DND-41 (cell line): Measurements from ENCODE around the gene GPHN.

Source experiments
- ATAC-seq: fragments of 200-7000 bp; cut with Tn5 transposase; 3 replicates; pipeline ENCODE4 v1.9.1; 2021; ENCODE audit warnings: low read depth; ENCODE audit not compliant: insufficient read depth
- DNase-seq: peaks from one replicate; pipeline ENCODE4 v3.0.0-alpha.2; 2020
- H2AFZ ChIP-seq: 2 replicates; pipeline ENCODE4 v1.6.0; 2012; ENCODE audit warnings: low read depth, low read length
- H3K27ac ChIP-seq: 2 replicates; pipeline ENCODE4 v1.5.1; 2012; ENCODE audit warnings: low read length, inconsistent platforms
- H3K27me3 ChIP-seq: fragments of 200-600 bp; sonication (generic); 2 replicates; pipeline ENCODE4 v1.6.0; 2012; ENCODE audit warnings: low read length, mild to moderate bottlenecking, inconsistent platforms; ENCODE audit not compliant: insufficient read depth, poor library complexity
- H3K36me3 ChIP-seq: 2 replicates; pipeline ENCODE4 v1.5.1; 2012; ENCODE audit warnings: low read length, inconsistent platforms; ENCODE audit not compliant: insufficient read depth
- H3K4me1 ChIP-seq: 2 replicates; pipeline ENCODE4 v1.5.1; 2012; ENCODE audit warnings: mild to moderate bottlenecking, low read length; ENCODE audit not compliant: insufficient read depth
- H3K4me2 ChIP-seq: 2 replicates; pipeline ENCODE4 v1.6.0; 2012; ENCODE audit warnings: mild to moderate bottlenecking, moderate library complexity, low read length, inconsistent platforms; ENCODE audit not compliant: insufficient read depth
- H3K4me3 ChIP-seq, 2 experiments: fragments of 200-600 bp in 1 of 2; shearing (Covaris generic) in 1 of 2; 2 replicates each; pipeline ENCODE4 v1.5.1; 2012 to 2016; ENCODE audit warnings: inconsistent platforms in 2 of 2, low read length in 2 of 2, mild to moderate bottlenecking in 2 of 2, low read depth in 1 of 2, moderate library complexity in 1 of 2
- H3K79me2 ChIP-seq: 2 replicates; pipeline ENCODE4 v1.6.0; 2012; ENCODE audit warnings: low read length, inconsistent platforms; ENCODE audit not compliant: insufficient read depth
- H3K9ac ChIP-seq: 2 replicates; pipeline ENCODE4 v1.6.0; 2012; ENCODE audit warnings: low read depth, mild to moderate bottlenecking, inconsistent platforms, low read length, moderate library complexity
- H3K9me3 ChIP-seq: 2 replicates; pipeline ENCODE4 v1.5.1; 2012; ENCODE audit warnings: low read length, moderate library complexity, mild to moderate bottlenecking, inconsistent platforms; ENCODE audit not compliant: insufficient read depth, severe bottlenecking
- H4K20me1 ChIP-seq: 2 replicates; pipeline ENCODE4 v1.6.0; 2012; ENCODE audit warnings: low read length; ENCODE audit not compliant: insufficient read depth
- CTCF ChIP-seq: IDR thresholded peaks from 2 replicates; pipeline ENCODE4 v1.5.1; 2012; ENCODE audit warnings: borderline replicate concordance, low read length, moderate library complexity, mild to moderate bottlenecking; ENCODE audit not compliant: poor library complexity, severe bottlenecking; ENCODE audit errors: extremely low read depth
- EZH2 ChIP-seq: IDR thresholded peaks from 3 replicates; pipeline ENCODE4 v1.6.1; 2012; ENCODE audit warnings: borderline replicate concordance, low read depth, mild to moderate bottlenecking, moderate library complexity, low read length, inconsistent platforms; ENCODE audit not compliant: severe bottlenecking

GPHN gene

GRCh38 chr14:67167420-67168109 lies 659.6 kb downstream of the GPHN start:
- H3K4me3 ChIP-seq: no peak overlapping the region
- no peaks in the 10 kb centered on the region for H3K4me1 ChIP-seq
- no peaks in the 10 kb centered on the region for H3K9me3 ChIP-seq
- H3K27me3 ChIP-seq: no peaks in the 10 kb centered on the region
- ATAC-seq (no peak), DNase-seq (no peak)
- H3K27ac ChIP-seq: no peak overlapping the region
- H3K9ac ChIP-seq: no peak overlapping the region
- H2AFZ ChIP-seq: no peak overlapping the region
- no peaks in the 10 kb centered on the region for H3K79me2 ChIP-seq
- H4K20me1 ChIP-seq: no peaks in the 10 kb centered on the region
- peaks cover 13% of the 10 kb centered on the region; the same call in 1 of the 2 replicates for H3K36me3 ChIP-seq
- no peak overlapping the region for H3K4me2 ChIP-seq
- no peak for TF ChIP-seq CTCF
- TF ChIP-seq EZH2: no peak

- Histone ChIP-seq H3K4me2 (no peak overlapping the region), H3K36me3 (peaks cover 15% of the 10 kb centered on the region; the same call in 1 of the 2 replicates), H3K4me3 (no peak overlapping the region), H3K27me3 (no peaks in the 10 kb centered on the region), H2AFZ (no peak overlapping the region), H3K9ac (no peak overlapping the region), H3K9me3 (peaks cover 1% of the 10 kb centered on the region), H3K4me1 (no peaks in the 10 kb centered on the region), H4K20me1 (no peaks in the 10 kb centered on the region), H3K79me2 (no peaks in the 10 kb centered on the region), H3K27ac (no peak overlapping the region)
- no peak for ATAC-seq
- TF ChIP-seq CTCF: no peak
- TF ChIP-seq EZH2: no peak
- no peak for DNase-seq
These were observed 660.1 kb downstream of the GPHN start for GRCh38 chr14:67168110-67168441.

- Histone ChIP-seq H4K20me1 (no peaks in the 10 kb centered on the region), H3K27ac (no peak overlapping the region), H3K9me3 (peaks cover 6% of the 10 kb centered on the region), H3K9ac (no peak overlapping the region), H3K79me2 (no peaks in the 10 kb centered on the region), H2AFZ (no peak overlapping the region), H3K4me1 (no peaks in the 10 kb centered on the region), H3K27me3 (no peaks in the 10 kb centered on the region), H3K36me3 (peaks cover 15% of the 10 kb centered on the region; the same call in 1 of the 2 replicates), H3K4me2 (no peak overlapping the region), H3K4me3 (no peak overlapping the region)
- DNase-seq (no peak), ATAC-seq (no peak)
- TF ChIP-seq EZH2 (no peak), CTCF (no peak)
These were observed 662.7 kb downstream of the GPHN start for GRCh38 chr14:67170660-67171059.

GRCh38 chr14:67172056-67172455 lies 664.1 kb downstream of the GPHN start:
- no peak overlapping the region for H3K9ac ChIP-seq
- no peaks in the 10 kb centered on the region for H3K79me2 ChIP-seq
- no peak overlapping the region for H3K27ac ChIP-seq
- H3K4me1 ChIP-seq: no peaks in the 10 kb centered on the region
- H3K9me3 ChIP-seq: peaks cover 6% of the 10 kb centered on the region
- H4K20me1 ChIP-seq: no peaks in the 10 kb centered on the region
- peaks cover 15% of the 10 kb centered on the region; the same call in 1 of the 2 replicates for H3K36me3 ChIP-seq
- H3K4me3 ChIP-seq: no peak overlapping the region
- H3K27me3 ChIP-seq: no peaks in the 10 kb centered on the region
- no peak overlapping the region for H2AFZ ChIP-seq
- H3K4me2 ChIP-seq: no peak overlapping the region
- TF ChIP-seq EZH2 (no peak), CTCF (no peak)
- DNase-seq (no peak), ATAC-seq (no peak)
